Mesendoderm (in vitro differentiated cells): ENCODE measurements around the gene TTLL9.

ENCODE experiments used
- DNase-seq: peaks from one replicate; pipeline ENCODE4 v3.0.0; 2013
- H2AK5ac ChIP-seq: 2 replicates; pipeline ENCODE4 v1.6.1; 2013; ENCODE audit warnings: low read length, inconsistent platforms
- H2BK120ac ChIP-seq: 2 replicates; pipeline ENCODE4 v1.6.1; 2013; ENCODE audit warnings: low read depth, mild to moderate bottlenecking, low read length, moderate library complexity, mixed read lengths
- H2BK15ac ChIP-seq: replicated peaks from 2 replicates; pipeline ENCODE4 v1.6.1; 2013; ENCODE audit warnings: low read depth, mild to moderate bottlenecking, moderate library complexity
- H2BK5ac ChIP-seq: 2 replicates; pipeline ENCODE4 v1.6.1; 2013; ENCODE audit warnings: low read length, inconsistent platforms
- H3K18ac ChIP-seq: 2 replicates; pipeline ENCODE4 v1.6.1; 2013; ENCODE audit warnings: mild to moderate bottlenecking, low read length, mixed read lengths
- H3K23ac ChIP-seq: one replicate; pipeline ENCODE4 v1.6.1; 2013; ENCODE audit warnings: low read length
- H3K27ac ChIP-seq: 2 replicates; pipeline ENCODE4 v1.5.1; 2013; ENCODE audit warnings: low read depth, mild to moderate bottlenecking, inconsistent platforms, low read length, moderate library complexity
- H3K27me3 ChIP-seq: 2 replicates; pipeline ENCODE4 v1.6.1; 2013; ENCODE audit warnings: low read length, control low read depth, mild to moderate bottlenecking, inconsistent platforms; ENCODE audit not compliant: insufficient read depth, poor library complexity
- H3K36me3 ChIP-seq: 2 replicates; pipeline ENCODE4 v1.6.1; 2013; ENCODE audit warnings: low read length, inconsistent platforms; ENCODE audit not compliant: control insufficient read depth, insufficient read depth
- H3K4ac ChIP-seq: one replicate; pipeline ENCODE4 v1.6.1; 2013; ENCODE audit warnings: low read depth, mild to moderate bottlenecking, low read length, moderate library complexity
- H3K4me1 ChIP-seq: 2 replicates; pipeline ENCODE4 v1.6.1; 2013; ENCODE audit warnings: low read depth, low read length, inconsistent platforms; ENCODE audit not compliant: control insufficient read depth
- H3K4me2 ChIP-seq: 2 replicates; pipeline ENCODE4 v1.6.1; 2013; ENCODE audit warnings: low read length
- H3K4me3 ChIP-seq: 2 replicates; pipeline ENCODE4 v1.5.1; 2013; ENCODE audit warnings: mild to moderate bottlenecking, low read length
- H3K56ac ChIP-seq: one replicate; pipeline ENCODE4 v1.6.1; 2013; ENCODE audit warnings: low read length
- H3K79me1 ChIP-seq: 2 replicates; pipeline ENCODE4 v1.6.1; 2013; ENCODE audit warnings: low read length, inconsistent platforms
- H3K79me2 ChIP-seq: 2 replicates; pipeline ENCODE4 v1.6.1; 2013; ENCODE audit warnings: mild to moderate bottlenecking, low read length; ENCODE audit not compliant: control insufficient read depth, insufficient read depth
- H3K9ac ChIP-seq: 2 replicates; pipeline ENCODE4 v1.6.1; 2013; ENCODE audit warnings: low read length, inconsistent platforms
- H4K5ac ChIP-seq: one replicate; pipeline ENCODE4 v1.6.1; 2013; ENCODE audit warnings: low read length
- H4K8ac ChIP-seq: one replicate; pipeline ENCODE4 v1.6.1; 2013; ENCODE audit warnings: low read depth, mild to moderate bottlenecking, control low read depth, low read length, moderate library complexity
- WGBS: extraction: QIAGEN DNeasy Blood & Tissue Kit; methylation state at CpG from one replicate; pipeline ENCODE4 v1.1.7; 2013; ENCODE audit warnings: low lambda C conversion rate, missing lambda C conversion rate; ENCODE audit not compliant: insufficient coverage; ENCODE audit errors: extremely low coverage; 5-methylcytosine and 5-hydroxymethylcytosine counted together

The TTLL9 gene

GRCh38 chr20:31906001-31906400 is 35.6 kb downstream of the TTLL9 start:
- no peak overlapping the region for H3K27ac ChIP-seq
- no peaks in the 10 kb centered on the region for H3K79me2 ChIP-seq
- no peak overlapping the region for H2BK5ac ChIP-seq
- no peaks in the 10 kb centered on the region for H3K36me3 ChIP-seq
- no peak for DNase-seq
- H2BK120ac ChIP-seq, result no peak overlapping the region
- H2BK15ac ChIP-seq, result no peak overlapping the region
- H3K9ac ChIP-seq, result no peak overlapping the region
- H3K23ac ChIP-seq, result no peak overlapping the region
- H3K4me2 ChIP-seq, result no peak overlapping the region
- no peaks in the 10 kb centered on the region for H3K27me3 ChIP-seq
- no peak overlapping the region for H3K18ac ChIP-seq
- H4K8ac ChIP-seq, result no peak overlapping the region
- no peaks in the 10 kb centered on the region for H3K4me1 ChIP-seq
- no peak overlapping the region for H3K56ac ChIP-seq
- H3K4ac ChIP-seq, result no peak overlapping the region
- no peaks in the 10 kb centered on the region for H3K79me1 ChIP-seq
- H2AK5ac ChIP-seq, result no peak overlapping the region
- no peak overlapping the region for H3K4me3 ChIP-seq
- no CpG with 5 or more reads among the region's 5 CpGs for WGBS
- H4K5ac ChIP-seq, result no peak overlapping the region

DNA sequence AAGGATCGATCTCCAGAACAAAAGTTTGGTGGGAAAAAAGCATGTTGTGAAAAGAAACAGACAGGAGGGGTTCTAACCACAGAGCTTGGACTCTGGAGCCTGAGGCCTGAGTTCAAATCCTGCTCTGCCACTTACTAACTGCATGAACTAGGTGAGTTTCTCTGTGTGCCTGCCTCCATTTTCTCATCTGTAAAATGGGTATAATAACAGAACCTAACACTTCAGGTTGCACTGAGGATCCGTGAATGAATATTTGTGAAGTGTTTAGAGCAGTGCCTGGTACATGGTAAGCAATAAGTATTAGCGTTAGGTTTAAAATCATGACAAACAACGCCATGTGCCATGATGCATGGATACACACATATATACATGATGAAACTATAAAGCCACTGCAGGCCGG is 36.6 kb downstream of the TTLL9 start:
- no peak overlapping the region for H3K27ac ChIP-seq
- peaks cover 1% of the 10 kb centered on the region for H3K4me1 ChIP-seq
- H2BK120ac ChIP-seq, result no peak overlapping the region
- H3K27me3 ChIP-seq, result no peaks in the 10 kb centered on the region
- no peak overlapping the region for H3K56ac ChIP-seq
- WGBS, result no CpG with 5 or more reads among the region's 5 CpGs
- no peak overlapping the region for H3K4me3 ChIP-seq
- H2BK5ac ChIP-seq, result no peak overlapping the region
- H3K36me3 ChIP-seq, result no peaks in the 10 kb centered on the region
- no peak for DNase-seq
- no peak overlapping the region for H3K4me2 ChIP-seq
- H4K8ac ChIP-seq, result no peak overlapping the region
- no peak overlapping the region for H2BK15ac ChIP-seq
- no peak overlapping the region for H3K18ac ChIP-seq
- H3K4ac ChIP-seq, result no peak overlapping the region
- H3K23ac ChIP-seq, result no peak overlapping the region
- no peak overlapping the region for H3K9ac ChIP-seq
- H3K79me2 ChIP-seq, result no peaks in the 10 kb centered on the region
- no peak overlapping the region for H4K5ac ChIP-seq
- no peaks in the 10 kb centered on the region for H3K79me1 ChIP-seq
- H2AK5ac ChIP-seq, result no peak overlapping the region

- no peaks in the 10 kb centered on the region for H3K36me3 ChIP-seq
- H3K4me2 ChIP-seq, result no peak overlapping the region
- H3K27ac ChIP-seq, result no peak overlapping the region
- no peak overlapping the region for H3K23ac ChIP-seq
- no peaks in the 10 kb centered on the region for H3K79me1 ChIP-seq
- no peak overlapping the region for H3K4me3 ChIP-seq
- no peak overlapping the region for H4K5ac ChIP-seq
- no peak overlapping the region for H2BK15ac ChIP-seq
- no peak overlapping the region for H2BK5ac ChIP-seq
- no peak overlapping the region for H2AK5ac ChIP-seq
- H3K4ac ChIP-seq, result no peak overlapping the region
- no CpG with 5 or more reads among the region's 5 CpGs for WGBS
- no peak overlapping the region for H3K9ac ChIP-seq
- H3K18ac ChIP-seq, result no peak overlapping the region
- H4K8ac ChIP-seq, result no peak overlapping the region
- H3K27me3 ChIP-seq, result no peaks in the 10 kb centered on the region
- H2BK120ac ChIP-seq, result no peak overlapping the region
- no peaks in the 10 kb centered on the region for H3K79me2 ChIP-seq
- H3K56ac ChIP-seq, result no peak overlapping the region
- peaks cover 1% of the 10 kb centered on the region for H3K4me1 ChIP-seq
- DNase-seq, result no peak
Measured at GRCh38 chr20:31908016-31908415, 37.6 kb downstream of the TTLL9 start.

DNA sequence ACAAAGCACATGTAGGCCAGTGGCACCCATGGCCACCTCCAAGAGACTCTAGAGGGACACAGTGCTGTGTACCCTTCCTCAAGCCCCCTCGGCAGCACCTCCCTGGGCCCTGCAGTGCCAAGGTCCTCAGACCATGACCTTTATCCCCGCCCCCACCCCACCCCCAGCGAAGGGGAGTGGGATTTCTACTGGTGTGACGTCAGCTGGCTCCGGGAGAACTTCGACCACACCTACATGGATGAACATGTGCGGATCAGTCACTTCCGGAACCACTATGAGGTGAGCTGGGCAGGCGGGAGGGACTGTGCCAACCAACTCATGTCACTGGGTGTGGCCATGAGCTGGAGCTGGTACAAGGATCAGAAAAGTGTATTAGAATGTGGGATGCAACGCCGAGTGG is 38.0 kb downstream of the TTLL9 start:
- WGBS, result no CpG with 5 or more reads among the region's 11 CpGs
- Histone ChIP-seq H3K56ac (no peak overlapping the region), H3K23ac (no peak overlapping the region), H3K9ac (no peak overlapping the region), H3K18ac (no peak overlapping the region), H3K36me3 (no peaks in the 10 kb centered on the region), H2BK120ac (no peak overlapping the region), H4K8ac (no peak overlapping the region), H2BK5ac (no peak overlapping the region), H3K27ac (no peak overlapping the region), H2AK5ac (no peak overlapping the region), H3K79me1 (no peaks in the 10 kb centered on the region), H3K4me2 (no peak overlapping the region), H3K79me2 (no peaks in the 10 kb centered on the region), H3K4me1 (peaks cover 1% of the 10 kb centered on the region), H3K4me3 (no peak overlapping the region), H3K27me3 (no peaks in the 10 kb centered on the region), H3K4ac (no peak overlapping the region), H4K5ac (no peak overlapping the region), H2BK15ac (no peak overlapping the region)
- DNase-seq, result no peak

GRCh38 chr20:31909253-31910070 is 39.0 kb downstream of the TTLL9 start:
- H2AK5ac ChIP-seq, result no peak overlapping the region
- H3K56ac ChIP-seq, result no peak overlapping the region
- no CpG with 5 or more reads among the region's 17 CpGs for WGBS
- H3K4me2 ChIP-seq, result no peak overlapping the region
- no peak overlapping the region for H4K8ac ChIP-seq
- no peak overlapping the region for H2BK15ac ChIP-seq
- DNase-seq, result no peak
- no peak overlapping the region for H2BK5ac ChIP-seq
- peaks cover 1% of the 10 kb centered on the region for H3K4me1 ChIP-seq
- no peak overlapping the region for H3K4me3 ChIP-seq
- H3K23ac ChIP-seq, result no peak overlapping the region
- no peak overlapping the region for H3K18ac ChIP-seq
- H3K4ac ChIP-seq, result no peak overlapping the region
- H3K27me3 ChIP-seq, result no peaks in the 10 kb centered on the region
- H3K36me3 ChIP-seq, result no peaks in the 10 kb centered on the region
- H3K27ac ChIP-seq, result no peak overlapping the region
- no peak overlapping the region for H2BK120ac ChIP-seq
- no peaks in the 10 kb centered on the region for H3K79me2 ChIP-seq
- no peak overlapping the region for H4K5ac ChIP-seq
- H3K79me1 ChIP-seq, result no peaks in the 10 kb centered on the region
- H3K9ac ChIP-seq, result no peak overlapping the region
